Left renal cortex interstitium (tissue), 4 donors: ENCODE data around the gene FHAD1. TPM values are rescaled to one million over a fixed set of nuclear protein-coding genes. Genes with fewer than 3 reads are reported as not detected.

Experiments
- DNase-seq, 4 donors: peaks; one replicate each; pipeline ENCODE4 v3.0.0-alpha.2; 2013; ENCODE audit warnings: low read depth in 4 of 4, low spot score in 2 of 4, missing footprints in 1 of 4
- polyA plus RNA-seq, 4 donors: library from polyadenylated mRNA; unstranded; fragments of 120-200 nt; gene quantifications; one replicate each; pipeline ENCODE4 v1.2.1, GENCODE V29; 2013; ENCODE audit not compliant: insufficient read length in 4 of 4

FHAD1 gene
- polyA plus RNA-seq, 4 donors: 2.2 to 5.3 (median 4.4) TPM

DNA sequence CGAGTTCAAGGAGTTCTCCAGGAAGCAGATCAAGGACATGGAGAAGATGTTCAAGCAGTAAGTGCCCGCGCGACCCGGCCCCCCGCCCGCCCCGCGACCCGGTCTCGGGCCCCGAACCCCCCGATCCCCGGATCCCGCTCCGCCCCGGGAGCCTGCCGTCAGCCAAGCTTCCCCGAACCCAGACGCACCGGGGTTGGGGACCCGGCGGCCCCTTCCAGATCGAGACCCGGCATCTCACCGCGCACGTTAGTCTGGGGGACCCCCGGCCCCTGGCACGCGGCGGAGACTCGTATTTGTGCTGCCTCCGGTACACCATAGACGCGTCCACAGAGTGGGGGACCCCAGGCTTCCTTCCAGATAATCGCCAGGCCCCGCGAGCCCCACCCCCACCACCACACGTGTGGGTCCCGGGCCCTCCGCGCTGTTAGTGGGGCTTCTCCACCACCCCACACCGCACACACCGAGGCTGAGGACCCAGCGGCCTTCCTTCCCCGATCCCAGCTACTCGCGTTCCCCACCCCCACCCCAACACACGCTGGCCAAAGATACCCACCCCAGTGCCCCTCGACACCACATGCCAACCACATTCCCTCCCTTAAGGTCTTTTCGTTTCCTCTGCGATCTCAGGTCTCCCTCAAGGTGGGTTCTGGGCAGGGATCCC lies 163.3 kb downstream of the FHAD1 start:
- DNase-seq: no peak

DNA sequence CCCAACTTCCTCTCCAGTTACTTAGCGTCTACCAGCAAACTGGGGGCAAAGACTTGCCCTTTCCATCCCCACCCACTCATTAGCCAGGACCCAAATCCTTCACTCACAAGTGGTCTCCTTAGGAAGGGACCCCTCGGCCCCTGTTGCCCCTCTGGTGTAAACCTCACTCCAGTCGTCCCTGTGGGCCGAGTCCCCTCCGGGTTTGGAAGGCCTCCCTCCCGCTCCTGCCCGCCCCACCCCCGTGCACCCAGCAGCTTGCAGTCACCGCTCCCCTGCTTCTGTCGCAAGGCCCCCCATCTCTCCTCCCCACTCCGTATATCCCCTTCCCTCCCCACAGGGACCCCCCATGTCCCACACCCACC lies 163.8 kb downstream of the FHAD1 start:
- no peak for DNase-seq

DNA sequence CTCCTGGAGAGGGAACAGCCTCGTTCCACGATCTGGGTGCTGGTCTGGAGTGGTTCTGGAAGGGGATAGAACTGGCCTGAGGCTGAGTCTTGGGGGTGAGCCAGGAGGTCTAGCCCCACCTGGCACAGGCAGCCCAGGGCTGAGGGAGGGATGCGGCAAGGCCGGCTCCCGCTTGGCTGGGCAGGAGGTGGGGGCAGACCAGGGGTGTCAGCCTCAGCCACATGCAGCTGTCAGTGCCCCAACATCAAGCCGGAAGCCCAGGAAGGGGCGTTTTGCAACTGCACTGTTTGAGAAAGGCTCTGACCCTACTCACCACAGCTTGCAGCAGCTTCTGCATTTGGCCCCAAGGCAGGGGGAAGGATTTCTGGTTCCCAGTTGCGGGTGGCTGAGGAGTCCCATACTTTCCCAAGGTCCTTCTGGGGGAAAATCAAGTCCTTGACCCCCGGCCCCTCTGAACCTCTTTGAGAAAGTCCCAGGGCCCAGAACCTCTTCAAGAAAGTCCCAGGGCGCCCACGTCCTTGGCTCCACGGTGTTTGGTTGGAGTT lies 164.6 kb downstream of the FHAD1 start:
- no peak for DNase-seq

DNA sequence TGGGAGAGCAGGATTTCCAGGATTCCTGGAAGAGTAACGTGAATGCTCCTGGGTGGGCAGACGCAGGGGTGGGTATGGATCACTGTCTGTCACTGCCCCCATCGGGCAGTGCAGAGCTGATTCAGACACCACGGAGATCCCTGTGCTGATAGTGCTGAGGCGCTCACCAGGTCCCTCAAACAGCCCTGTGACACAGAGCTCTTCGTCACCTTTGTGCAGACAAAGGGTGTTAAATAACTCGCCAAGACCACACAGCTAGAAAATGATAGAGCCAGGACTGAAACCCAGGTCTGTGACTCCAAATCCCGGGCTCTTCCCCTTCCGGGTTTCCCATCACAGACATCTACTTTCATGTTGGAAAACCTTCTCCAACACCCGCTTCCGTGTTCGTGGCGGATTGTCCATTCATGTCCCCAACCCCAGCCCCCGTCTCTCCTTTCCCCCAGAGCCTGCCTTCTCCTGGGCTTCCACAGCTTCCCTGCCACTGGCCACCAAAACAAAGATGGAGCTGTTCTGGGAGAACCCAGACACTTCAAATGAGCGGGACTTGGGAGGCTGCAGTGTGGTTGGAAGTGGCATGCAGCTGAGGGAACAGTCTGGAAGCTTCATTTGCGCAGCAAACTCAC lies 165.3 kb downstream of the FHAD1 start:
- DNase-seq: no peak

DNA sequence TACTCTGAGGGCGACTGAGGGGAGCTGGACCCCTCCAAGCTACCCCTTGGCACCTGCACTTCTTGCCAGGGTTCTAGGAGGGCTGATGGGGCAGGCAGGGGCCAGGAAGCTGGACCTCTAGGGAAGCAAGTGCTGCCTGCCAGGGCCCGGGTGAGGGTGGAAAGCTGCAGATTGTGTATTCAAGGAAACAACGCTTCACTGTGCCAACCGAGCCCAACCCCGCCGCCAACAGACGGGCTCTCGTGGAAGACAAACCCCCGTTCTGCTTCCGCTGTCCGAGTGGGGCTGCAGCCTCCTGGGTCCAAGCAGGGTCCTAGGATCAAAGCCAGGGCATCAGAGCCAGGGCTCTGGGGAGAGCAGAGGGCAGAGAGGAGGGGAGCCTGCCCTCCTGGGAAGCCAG lies 165.8 kb downstream of the FHAD1 start:
- no peak for DNase-seq

DNA sequence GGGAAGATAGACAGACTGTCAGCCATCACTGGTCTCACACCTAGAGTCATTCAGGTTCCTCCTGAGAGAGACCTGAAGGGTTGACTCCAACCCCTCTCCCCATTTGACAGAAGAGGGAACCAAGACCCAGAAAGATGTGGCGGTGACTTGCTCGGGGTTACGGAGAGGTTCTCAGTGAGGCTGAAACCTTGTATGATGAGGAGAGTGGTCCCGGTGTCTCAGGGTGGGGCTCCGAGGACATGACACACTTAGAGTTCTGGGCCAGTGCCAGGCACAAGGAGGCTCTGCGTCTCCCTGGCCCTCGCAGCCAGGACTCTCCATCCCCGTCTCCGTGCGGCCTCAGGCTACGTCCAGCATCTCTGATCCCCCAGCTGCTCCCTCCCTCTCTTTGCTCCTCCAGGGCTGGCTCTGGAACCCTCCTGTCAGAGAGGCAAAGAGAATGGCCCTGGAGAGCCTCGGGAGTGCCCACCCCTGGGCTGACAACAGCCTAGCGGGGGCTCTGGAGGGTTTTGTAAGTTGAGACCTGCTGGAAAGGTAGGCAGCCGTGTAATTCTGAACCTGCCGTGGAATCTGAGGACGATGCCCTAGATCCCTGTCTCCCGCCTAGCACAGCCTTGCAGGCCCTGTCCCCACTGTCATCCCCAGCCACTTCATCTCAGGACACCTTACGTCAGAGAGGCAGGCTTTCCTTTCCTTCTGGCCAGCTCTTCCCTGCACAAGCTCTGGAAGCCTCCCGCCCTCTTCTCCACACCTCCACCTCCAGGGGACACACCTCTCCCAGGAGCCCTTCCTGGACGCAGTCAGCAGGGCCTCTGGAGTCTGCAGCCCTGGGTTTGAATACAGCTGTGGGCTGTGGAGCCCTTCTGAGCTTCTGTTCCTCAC lies 166.8 kb downstream of the FHAD1 start:
- no peak for DNase-seq

DNA sequence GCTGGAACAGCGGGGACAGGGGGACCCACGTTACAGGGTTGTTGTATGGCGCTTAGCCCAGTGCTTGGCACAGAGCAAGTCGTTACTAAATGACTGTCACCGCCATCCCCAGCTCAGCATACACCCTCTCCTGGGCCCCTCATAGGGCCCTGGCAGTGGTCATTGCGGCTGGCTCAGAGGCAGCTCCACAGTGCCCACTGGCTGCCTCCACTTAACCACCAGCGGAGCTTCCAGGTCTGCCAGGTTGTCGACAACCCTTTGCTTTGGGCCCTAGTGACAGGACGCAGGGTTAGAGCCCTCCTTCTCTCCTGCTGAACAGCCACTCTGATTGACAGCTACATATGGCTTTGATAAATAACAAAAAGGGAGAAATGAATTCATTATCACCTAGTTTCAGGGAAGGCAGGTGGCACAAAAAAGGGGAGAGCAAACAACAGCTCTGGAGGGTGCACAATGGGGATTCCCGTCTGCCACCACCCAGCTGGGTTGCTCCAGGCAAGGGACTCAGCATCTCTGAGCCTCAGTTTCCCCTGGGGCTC lies 167.5 kb downstream of the FHAD1 start:
- DNase-seq: no peak

DNA sequence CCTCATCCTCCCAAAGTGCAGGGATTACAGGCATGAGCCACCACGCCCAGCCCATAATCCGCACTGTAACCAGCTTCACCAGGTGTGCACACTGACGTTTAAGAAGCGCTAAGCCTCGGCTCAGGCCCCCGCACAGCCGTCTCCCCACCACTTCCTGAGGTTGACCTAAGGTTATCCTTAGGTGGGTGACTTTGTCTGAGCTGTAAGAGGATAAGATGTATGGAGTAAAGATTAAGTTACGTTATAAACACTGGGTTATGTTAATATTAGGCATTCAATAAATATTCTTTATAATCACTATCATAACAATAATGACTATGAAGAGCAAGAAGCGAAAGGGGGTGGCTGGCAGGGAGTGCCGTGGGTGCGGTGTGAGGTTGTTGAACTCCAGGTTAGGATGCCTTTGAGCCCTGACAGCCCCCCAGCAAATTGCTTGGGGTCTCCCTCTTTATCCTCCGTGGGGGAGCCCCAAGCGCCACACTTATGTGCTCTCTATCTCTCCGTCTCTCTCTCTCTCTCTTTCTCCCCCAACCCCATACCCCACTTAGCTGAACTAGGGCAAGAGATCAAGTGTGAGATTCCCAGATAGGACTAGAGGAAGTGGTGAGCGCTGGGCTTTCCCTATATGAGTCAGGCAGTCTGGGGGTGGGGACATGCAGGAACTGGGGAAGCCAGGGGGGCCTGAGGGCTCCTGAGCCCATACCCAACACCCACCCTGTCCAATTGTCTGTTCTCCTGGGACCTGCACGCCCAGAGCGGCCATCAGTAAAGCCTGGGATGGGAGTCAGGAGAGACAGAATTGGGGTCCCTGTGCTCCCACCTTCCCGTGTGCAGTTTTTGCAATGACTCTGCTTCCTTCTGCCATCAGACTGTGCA lies 170.3 kb downstream of the FHAD1 start:
- no peak for DNase-seq

DNA sequence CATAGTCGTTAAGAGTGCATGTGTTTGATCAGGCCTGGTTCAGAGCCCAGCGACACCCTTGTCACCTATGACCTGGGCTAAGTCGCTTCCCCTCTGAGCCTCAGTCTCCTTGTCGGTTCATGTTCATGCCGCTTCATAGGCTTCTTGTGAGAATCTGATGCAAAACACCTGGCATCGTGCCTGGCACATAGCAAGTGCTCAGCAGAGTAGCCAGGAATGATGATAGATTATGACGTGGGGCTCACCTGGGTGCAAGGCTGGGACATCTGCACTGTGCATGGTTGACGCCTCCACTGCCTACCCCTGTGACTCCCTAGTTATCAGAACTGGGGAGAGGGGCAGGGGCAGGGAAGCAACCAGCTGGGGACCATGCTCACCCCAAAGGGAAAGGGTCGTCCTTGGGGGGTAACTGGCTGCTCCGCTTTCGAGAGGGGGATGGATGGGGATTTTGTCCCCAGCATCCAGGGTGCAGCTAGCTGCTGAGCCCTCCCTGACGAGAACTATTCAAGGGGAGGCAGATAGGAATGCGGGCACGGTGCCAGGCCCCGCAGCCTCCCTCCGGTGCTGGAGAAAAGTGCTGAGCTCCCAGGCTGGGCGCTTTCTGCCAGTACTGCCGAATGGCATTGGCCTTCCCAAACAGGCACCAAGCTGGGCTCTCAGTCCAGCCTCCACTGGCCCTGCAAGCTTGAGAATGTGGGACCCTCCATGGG lies 171.9 kb downstream of the FHAD1 start:
- no peak for DNase-seq

DNA sequence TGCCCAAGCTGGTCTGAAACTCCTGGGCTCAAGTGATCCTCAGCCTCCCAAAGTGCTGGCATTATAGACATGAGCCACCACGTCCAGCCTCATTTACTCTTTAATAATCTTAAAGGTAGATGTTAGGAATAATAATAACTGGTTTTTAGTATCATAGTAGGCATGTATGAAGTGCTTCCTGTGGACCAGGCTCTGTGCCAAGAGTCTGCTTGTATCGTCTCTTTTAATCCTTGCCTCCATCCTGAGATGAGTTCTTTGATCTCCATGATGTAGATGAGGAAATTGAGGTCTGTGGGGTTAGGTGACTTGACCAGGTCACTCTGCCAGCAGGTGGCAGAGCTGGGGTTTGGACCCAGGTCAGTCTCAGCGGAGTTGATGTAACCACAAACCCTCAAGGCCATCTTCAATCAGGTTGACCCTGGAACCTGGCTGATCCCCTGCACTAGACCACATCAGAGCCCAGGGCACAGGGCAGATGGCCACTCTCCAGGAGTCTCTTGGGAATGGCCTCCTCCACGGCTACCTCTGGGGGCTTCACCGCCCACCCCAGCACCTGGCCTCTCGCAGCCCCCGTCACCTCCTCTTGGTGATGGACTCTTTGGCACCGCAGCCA lies 173.9 kb downstream of the FHAD1 start:
- no peak for DNase-seq

DNA sequence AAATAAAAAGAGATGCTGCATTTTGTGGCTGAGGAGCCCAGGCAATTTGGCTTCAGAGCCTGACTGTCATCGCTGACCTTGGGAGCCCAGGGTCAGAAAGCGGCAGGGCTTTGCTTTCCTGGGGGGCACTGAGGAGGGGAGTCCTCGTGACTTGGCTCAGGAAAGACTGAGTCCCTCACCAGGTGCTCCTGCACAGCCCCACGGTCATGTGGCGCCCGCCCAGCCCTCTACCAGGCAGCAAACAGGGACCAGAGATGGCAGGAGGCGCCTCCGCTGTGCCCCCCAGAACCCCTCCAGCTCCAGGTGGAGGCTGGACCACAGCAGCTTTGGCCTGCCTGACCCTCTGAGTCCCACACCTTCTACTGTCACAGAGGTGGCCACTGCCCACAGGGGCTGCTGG lies 175.8 kb downstream of the FHAD1 start:
- DNase-seq: no peak

DNA sequence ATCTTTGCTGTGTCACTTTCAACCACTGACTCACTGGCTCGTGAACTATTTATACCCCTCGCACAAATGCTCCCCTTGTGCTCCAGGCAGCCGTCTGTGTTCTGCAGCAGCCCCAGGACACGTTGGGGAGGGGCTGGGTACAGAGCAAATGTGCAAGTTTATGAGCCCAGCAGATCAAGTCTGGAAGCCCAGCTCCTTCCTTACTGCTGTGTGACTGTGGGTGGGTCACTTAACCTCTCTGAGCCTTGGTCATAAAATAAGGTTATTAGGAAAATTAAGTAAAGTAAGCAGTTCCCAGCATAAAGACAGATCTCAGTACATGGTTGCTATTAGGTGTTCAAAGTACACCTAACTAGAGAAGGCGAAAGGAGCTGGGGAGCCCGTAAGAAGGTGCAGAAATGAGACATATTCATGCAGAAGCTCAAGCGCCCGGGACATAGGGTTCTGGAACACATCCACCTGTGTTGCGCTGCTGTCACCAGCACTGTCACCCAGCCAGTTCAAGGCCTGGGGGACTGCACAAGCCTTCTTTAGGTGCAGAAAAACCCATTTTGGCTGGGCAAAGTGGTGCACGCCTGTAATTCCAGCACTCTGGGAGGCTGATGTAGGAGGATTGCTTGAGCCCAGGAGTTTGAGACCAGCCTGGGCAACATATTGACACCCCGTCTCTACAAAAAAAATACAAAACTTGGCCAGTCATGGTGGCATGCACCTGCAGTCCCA lies 176.5 kb downstream of the FHAD1 start:
- no peak for DNase-seq

DNA sequence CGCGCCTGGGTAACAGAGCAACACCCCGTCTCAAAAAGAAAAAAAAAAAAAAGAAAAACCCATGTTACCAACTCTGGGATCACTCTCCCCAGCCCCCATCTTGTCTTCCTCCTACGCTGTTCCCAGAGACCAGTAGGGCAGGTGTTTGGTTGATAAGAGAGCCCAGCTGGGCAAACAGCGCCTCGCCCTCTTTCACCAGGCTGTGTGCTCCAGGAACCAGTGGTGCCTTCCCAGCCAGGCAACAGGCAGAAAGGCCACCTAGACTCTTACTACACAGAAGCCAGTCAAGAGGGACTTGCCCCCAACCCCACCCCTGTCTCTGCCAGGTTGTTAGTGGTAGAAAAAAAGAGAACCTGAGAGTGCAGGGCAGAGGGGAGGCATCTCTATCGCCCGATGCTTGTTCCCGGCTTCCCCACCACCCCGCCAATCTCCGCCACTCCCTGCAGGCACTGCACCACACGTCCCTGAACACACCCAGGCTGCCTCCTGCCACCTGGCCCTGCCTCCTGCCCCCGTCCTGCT lies 177.2 kb downstream of the FHAD1 start:
- no peak for DNase-seq

DNA sequence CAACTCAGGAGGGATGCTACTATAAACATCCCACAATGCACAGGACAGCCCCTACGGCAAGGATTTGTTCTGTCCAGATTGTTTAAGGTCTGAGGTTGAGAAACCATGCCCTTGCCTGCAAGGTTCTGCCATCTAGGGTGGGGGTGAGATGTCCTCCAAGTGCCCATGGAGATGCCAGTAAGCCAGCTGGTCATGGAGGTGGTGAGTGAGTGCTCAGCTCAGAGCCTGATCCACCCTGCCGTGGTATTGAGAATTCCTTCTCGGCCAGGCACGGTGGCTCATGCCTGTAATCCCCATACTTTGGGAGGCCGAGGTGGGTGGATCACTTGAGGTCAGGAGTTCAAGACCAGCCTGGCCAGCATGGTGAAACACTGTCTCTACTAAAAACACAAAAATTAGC lies 178.0 kb downstream of the FHAD1 start:
- no peak for DNase-seq

DNA sequence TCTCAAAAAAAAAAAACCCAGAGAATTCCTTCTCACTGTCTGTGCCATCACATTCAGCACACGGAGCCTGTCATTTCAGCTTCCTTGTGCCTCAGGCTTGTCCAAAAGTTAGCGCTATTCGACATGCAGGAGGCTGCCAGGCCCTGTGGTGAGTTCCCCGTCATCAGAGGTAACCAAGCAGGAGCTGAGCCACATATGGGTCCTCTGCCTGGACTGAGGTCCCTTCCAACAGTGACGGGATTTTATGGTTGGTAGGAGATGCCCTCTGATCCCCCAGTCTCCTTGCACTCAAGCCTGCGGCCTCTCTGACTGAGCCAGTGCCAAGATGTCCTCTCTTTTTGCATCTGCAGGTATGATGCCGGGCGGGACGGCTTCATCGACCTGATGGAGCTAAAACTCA lies 178.5 kb downstream of the FHAD1 start:
- no peak for DNase-seq

DNA sequence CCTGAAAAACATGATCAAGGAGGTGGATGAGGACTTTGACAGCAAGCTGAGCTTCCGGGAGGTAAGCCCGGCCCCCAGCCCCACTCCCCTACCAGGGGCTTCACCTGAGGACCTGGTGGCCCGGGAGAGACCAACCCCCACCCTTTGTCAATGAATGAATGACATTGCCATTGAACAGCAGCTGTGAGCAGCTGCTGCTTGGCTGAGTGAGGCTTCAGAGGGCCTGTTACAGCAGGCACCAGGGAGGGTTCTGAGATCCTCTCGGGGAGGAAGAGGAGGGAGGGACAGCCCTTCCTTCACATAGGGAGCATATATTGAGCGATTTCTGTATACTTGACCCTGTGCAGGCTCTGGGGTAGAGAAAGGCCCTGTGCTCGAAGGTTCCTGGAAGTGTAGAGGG lies 178.9 kb downstream of the FHAD1 start:
- no peak for DNase-seq

DNA sequence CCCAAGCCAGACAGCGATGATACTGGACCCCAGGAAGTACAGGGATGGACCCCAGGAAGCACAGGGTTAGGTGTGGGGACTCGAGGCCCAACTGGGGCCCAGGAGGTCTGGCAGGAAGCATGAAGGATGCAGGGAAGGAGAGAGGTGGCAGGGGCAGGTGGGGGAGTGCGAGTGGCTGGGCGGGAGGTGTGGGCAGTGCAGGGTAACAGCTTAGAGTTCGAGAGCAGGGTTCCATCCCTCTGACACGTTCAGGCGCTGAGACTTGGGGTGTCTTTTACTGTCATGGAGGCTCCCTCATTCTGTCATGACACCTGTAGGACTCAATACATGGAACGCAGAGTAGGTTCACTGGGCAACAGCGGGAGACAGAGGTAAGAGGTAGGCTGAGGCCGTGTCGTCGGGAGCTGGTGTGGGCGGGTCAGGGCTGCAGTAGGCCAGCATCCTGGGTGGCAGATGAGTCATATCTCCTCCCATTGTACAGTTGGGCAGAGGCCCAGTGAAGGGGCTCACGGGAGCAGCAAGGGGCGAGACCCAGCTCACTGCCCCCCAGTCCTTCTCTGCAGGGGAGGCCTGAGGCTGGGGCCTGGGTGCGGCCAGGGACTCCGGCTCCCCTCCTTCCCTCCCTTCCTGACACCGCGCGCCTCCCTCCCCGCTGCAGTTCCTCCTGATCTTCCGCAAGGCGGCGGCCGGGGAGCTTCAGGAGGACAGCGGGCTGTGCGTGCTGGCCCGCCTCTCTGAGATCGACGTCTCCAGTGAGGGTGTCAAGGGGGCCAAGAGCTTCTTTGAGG lies 179.7 kb downstream of the FHAD1 start:
- DNase-seq: no peak

DNA sequence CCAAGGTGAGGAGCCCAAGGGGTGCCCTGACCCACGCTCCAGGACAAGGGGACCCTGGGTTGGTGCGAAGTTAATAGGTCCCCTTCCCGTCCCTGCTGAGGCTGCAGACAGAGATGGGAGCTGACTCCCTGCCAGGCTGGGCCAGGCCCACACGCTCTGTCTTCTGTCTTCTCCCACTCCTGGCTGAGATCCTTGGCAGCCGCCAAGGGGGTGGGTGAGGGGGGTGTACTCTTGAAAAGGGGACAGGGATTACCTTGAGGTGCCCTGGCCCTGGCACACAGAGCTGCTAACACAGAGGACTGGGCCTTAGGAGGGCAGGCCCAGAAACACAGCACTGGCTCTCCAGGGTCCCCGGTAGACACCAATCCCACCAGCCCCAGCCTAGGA lies 180.2 kb downstream of the FHAD1 start:
- DNase-seq: no peak
